Activated CD4-positive, alpha-beta T cell treated with anti-CD3 and anti-CD28 coated beads, Interleukin-2, amount 50 U/mL, for 1 hour (primary cell): ENCODE measurements around the gene ST6GALNAC3.
"Not testable (repeated sequence)": the region's sequence is repeated elsewhere in the genome, so short reads cannot be mapped to it uniquely, and the experiment has no call there.

Source experiments
- DNase-seq: peaks from one replicate; pipeline ENCODE4 v3.0.0-alpha.2; 2020

The ST6GALNAC3 gene

DNA sequence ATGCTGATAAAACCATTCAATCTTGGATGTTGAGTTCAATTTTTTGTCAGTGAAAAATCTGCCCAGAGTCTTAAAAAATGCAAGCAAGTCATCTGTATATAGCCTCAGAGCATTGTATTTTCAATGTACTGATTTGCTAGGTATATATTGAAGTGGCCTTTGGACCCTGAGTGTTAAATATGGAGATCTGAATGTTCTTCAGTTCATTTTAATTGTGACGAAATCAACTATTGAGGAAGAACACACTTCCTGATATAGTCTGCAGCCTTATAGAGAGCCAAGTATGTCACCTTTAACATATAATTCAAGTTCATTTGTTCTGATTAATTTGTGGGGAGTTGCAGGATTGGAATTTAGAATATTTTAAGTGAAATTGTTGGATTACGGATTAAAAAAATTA lies 128.1 kb downstream of the ST6GALNAC3 start:
- no peak for DNase-seq

DNA sequence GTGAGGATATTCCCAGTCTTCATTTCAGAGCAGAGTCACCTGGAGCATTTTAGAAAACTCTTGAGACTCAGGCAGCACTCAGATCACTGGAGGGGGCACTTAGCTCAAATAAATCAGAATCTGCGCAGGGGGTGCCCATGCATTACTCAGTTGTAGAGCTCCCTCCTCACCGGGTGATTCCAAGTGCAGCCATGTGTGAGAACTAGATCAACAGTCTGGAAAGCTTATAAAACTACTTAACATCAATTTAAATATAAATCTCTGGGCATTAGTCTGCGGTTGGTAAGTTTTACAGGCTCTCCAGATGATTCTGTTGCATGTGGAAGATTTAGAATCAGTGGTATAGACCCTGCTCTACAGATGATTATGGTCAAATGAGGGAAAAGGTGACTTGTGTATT lies 128.6 kb downstream of the ST6GALNAC3 start:
- no peak for DNase-seq

DNA sequence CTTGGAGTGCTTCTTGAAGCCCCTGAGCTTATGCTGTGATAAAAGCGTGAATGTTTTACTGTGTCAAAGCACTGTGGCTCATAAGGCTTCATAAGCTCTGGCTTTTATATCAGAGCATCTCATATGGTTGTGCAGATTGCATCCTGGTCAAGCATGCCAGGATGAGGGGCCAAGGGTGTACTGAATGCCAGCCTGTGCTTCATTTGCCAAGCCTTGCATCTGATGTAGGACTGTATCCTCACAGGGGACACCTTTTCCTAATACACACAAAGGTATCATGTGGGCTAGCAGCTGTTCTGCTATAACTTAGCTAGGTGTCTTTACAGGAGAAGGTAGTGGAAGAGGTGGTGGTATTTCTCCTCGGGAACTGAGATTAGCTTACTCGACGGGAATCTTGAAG lies 134.7 kb downstream of the ST6GALNAC3 start:
- no peak for DNase-seq

DNA sequence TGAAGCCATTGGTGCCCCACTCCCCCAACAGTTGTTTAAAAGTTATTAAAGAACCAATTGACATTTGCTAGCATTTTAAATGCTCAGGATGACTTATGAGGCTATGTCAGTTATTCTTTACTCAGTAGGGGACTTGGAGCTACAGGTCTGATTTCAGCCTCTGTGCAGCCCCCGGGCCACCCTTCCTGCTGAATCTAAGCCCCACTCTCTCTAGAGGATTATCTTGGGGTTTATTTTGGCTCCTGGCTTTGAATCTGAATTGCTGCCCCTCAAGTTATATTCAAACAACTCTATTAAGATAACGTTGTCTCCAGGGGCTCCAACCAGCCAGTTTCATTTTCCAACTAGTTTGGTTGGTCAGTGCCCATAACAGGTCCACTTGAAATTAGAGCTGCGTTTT lies 135.1 kb downstream of the ST6GALNAC3 start:
- no peak for DNase-seq

DNA sequence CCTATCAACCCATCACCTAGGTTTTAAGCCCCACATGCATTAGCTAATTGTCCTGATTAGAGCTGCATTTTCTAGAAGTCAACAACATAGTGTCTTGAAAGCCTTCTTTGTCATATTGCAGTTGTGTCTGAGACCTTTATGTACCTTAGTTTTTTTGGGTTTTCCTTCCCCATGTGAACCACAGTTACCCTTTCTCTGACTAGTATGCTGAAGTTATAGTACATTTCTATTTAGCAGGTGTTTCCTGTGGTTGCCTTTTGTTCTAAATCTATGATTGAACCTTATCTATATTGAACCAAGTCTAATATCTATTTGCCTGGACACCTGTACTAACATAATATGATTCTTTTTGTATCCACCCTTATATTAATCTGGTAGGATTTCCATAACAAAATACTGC lies 135.6 kb downstream of the ST6GALNAC3 start:
- no peak for DNase-seq

DNA sequence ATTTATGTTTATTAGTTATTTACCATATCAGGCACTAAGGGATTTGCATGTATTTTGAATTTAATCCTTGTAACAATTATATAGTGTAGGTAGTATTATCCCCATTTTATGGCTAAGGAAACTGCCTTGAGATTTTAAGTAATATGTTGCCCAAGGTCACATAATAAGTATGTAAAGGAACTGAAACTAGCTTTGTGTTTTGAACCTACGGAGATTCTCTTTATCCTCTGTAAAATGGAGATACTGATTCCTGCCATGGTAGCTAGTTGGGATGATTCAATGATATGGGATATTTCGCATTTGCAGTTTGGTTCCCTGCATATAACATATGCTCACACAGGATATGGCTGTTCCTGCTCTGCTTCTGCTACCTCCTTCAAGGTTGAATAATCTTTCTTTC lies 144.3 kb downstream of the ST6GALNAC3 start:
- no peak for DNase-seq

GRCh38 chr1:76219366-76219818 lies 144.8 kb downstream of the ST6GALNAC3 start:
- no peak for DNase-seq

DNA sequence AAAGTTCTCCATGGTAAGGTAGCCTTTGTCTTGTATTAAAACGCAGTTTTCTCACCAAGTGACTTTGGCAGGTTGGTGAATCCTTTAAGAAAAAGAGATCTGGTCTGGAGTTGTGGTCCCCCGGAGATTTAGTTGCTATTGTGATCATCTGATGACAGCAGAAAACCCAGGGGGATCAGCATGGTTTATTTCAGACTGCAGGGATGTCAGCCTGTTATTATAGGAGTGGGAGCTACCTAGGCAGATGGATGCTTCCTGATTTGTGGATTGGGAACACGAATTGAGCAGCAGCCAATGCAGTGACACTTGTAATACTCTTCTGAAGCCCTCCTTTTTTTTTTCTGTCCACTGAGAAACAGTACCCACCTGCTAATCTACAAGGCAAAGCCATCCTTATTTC lies 150.2 kb downstream of the ST6GALNAC3 start:
- DNase-seq = no peak

DNA sequence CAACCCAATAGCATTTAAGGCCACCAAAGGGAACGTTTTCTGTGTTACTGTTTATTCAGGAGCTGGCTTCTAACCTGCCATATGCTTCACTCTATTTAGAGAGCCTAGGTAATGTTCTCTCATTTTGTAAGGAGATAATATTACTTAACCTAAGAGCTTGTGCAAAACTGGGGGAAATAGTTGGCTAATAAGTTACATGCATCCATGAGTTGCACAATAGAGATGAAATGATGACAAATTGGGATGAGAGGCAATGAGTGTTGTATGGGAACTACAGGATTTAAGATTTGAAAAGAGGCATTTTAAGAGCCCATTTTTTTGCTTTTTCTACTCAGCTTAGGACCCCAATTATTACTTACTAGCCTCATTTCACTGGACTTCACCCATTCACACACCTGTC lies 151.0 kb downstream of the ST6GALNAC3 start:
- no peak for DNase-seq

DNA sequence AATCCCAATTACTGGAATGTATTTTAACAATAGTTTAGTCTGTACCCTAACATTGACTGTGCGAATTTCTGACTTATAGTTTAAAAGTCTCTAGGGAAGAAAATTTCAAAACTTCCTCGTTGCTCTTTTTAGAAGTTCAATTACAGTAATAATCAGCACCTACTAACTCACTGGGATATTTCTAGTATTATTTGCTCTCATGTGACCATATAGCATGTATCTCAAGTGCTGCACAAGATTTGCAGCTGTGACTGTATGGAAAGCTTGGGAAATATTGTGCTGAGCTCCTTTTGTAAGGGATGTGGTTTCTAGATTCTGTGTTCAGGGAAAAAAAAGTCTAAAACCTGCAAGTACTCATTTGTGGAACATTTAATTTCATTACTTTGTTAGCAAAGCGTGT lies 153.1 kb downstream of the ST6GALNAC3 start:
- no peak for DNase-seq

GRCh38 chr1:76229279-76230005 lies 154.9 kb downstream of the ST6GALNAC3 start:
- no peak for DNase-seq

DNA sequence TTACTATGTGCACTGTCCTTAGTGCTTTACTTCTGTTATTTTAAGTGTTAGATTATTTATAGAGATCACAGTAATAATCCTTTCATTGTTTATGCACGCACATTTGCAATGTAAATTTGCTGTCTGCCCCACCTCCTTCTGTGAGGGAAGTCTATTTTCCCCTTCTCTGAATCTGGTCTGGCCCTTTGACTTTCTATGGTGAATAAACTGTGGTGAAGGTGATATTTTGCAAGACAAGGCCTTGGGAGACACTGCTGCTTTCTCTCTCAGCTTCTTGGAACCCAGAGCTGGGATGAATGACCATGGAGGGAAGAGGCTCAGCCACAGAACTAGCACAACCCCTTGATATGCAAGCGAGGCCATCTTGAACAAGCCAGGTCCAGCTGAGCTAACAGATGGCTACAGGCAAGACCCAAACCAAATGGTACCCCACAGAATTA lies 156.3 kb downstream of the ST6GALNAC3 start:
- no peak for DNase-seq

DNA sequence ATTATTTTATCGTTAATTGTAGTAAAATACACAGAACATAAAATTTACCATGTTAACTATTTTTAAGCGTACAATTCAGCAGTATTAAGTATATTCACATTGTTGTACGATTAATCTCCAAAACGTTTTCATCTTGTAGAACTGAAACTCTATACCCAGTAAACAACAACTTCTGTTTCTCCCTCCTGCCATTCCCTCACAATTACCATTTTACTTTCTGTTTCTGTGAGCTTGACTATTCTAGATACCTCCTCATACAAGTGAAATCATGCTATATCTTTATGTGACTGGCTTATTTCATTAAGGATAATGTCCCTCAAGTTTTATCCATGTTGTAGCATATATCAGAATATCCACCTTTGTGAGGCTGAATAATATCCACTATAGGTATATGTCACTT lies 156.8 kb downstream of the ST6GALNAC3 start:
- no peak for DNase-seq

DNA sequence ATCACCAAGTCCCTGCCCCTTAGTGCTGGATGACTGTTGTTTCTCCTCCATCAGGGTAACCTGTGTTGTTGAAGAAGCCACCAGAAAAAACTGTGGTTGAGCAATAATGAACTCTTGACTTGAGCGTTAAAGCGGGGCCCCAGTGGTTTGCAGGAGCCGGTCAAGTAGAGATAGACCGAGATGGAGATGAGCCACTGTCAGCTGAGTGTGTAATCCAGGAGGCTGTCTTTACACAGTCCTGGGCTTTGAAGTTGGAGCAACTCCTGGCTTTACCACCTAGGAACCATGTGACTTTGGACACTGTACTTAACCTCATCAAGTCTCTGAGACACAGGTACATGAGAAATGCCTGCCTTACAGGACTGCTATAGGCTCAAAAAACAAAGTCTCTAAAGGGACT lies 158.1 kb downstream of the ST6GALNAC3 start:
- DNase-seq = no peak

DNA sequence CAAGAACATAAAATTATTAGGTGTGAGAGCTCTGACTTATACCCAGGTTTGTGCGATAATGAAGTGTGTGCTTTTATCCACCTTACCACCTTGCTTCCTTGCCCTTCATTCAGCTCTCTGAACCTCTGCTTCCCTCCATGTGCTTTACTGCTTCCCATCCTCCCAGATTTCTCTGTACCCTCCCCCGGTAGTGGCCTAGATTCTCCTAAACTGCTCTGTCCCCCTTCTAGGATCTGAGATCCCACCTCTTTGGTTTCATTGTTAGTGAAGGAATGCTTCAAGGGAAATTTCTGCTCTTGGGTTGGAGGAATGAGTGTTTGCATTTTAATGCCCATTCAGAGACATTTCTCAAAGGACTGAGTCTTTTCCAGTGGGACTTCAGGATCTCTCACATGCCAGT lies 159.5 kb downstream of the ST6GALNAC3 start:
- no peak for DNase-seq

- DNase-seq = no peak
Measured at GRCh38 chr1:76237211-76237610, 162.7 kb downstream of the ST6GALNAC3 start.

GRCh38 chr1:76238094-76238628 lies 163.6 kb downstream of the ST6GALNAC3 start:
- DNase-seq = no peak

DNA sequence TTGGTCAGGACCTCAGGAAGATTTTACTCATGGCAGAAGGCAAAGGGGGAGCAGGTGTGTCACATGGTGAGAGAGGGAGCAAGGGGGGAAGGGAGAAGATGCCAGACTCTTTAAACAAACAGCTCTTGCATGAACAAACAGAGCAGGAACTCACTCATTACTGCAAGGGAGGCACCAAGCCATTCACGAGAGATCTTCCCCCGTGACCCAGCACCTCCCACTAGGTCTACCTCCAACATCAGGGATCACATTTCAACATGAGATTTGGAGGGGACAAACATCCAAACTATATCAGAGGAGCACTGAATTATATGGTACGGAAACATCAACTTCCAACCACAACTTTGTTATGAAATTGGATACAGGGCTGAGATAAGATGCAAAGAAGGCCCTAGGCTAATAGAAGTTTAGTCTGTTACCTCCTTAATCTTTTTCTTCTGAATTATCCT lies 164.9 kb downstream of the ST6GALNAC3 start:
- no peak for DNase-seq

DNA sequence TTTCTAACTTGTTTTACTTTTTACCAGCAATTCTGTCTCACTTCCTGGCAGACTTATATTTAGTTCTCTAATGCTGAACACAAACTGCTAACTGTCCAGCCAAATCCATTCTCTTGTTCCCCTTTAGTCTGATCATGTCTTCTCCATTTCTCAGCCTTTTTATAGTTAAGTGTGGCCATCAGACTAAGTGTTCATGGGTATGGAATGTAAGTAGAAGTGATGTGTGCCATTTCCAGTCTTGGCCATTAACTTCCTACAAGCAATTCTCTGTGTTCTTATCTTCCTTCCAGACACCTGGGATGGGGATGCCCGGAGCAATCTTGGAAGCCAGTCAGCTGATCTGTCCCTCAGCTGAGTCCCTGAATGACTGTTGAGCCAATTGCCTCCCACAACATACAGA lies 165.8 kb downstream of the ST6GALNAC3 start:
- no peak for DNase-seq

DNA sequence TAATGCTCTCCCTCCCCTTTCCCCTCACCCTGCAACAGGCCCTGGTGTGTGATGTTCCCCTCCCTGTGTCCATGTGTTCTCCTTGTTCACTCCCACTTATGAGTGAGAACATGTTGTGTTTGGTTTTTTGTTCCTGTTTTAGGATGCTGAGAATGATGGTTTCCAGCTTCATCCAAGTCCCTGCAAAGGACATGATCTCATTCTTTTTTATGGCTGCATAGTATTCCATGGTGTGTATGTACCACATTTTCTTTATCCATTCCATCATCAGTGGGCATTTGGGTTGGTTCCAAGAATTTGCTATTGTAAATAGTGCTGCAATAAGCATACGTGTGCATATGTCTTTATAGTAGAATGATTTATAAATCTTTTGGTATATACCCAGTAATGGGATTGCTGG lies 168.0 kb downstream of the ST6GALNAC3 start:
- DNase-seq = not testable (repeated sequence)

GRCh38 chr1:76247261-76247852 lies 172.8 kb downstream of the ST6GALNAC3 start:
- DNase-seq = no peak

- DNase-seq = no peak
Measured at GRCh38 chr1:76250271-76250670, 175.7 kb downstream of the ST6GALNAC3 start.

DNA sequence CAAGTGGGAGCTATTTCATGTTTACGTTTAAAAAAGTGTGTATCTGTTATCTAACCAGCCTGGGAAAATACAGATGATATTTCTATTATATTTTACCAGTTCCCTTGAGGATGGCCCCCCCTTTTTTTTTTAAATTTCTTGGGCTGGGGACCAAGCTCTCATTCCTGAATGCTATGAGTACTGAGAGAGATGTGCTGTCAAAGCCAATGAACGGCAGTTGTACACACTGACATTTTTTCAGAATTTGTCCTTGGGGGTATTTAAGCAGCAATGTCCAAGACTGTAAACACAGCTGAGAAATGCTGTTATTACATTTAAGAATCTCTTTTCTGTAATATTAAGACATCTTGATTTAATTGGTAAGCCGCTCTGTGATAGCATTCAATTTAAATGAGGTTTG lies 177.9 kb downstream of the ST6GALNAC3 start:
- no peak for DNase-seq
